Measurements from ENCODE around the gene ZNF653.
"Not testable (repeated sequence)": the region's sequence is repeated elsewhere in the genome, so short reads cannot be mapped to it uniquely, and the experiment has no call there.

- not testable (repeated sequence) for TF ChIP-seq CTCF (conservative IDR thresholded peaks at IDR 0.05; ENCODE audit: low read length); EZH2phosphoT487 (IDR thresholded peaks at IDR 0.05; ENCODE audit: borderline replicate concordance)
These were observed 37.3 kb downstream of the ZNF653 start for GRCh38 chr19:11468266-11468845.

All from Loucy (cell line).